Central memory CD8-positive, alpha-beta T cell (primary cell): ENCODE results near the gene PKHD1.

Source experiments
- ATAC-seq: fragments of 150-1000 bp; cut with Tn5 transposase; replicated peaks from 2 replicates; pipeline ENCODE4 v1.10.0; 2022; ENCODE audit warnings: mild to moderate bottlenecking, moderate FRiP score, moderate number of reproducible peaks; ENCODE audit not compliant: poor library complexity, severe bottlenecking; ENCODE audit errors: extremely low read depth
- DNase-seq, 2 donors: peaks; one replicate each; pipeline ENCODE4 v3.0.0; 2021; ENCODE audit warnings: low spot score in 2 of 2
- H3K27ac Mint-ChIP-seq: one replicate; pipeline ENCODE4 v1.8.0; 2022; ENCODE audit warnings: low read depth, mild to moderate bottlenecking, moderate library complexity, mixed read lengths
- H3K27me3 Mint-ChIP-seq: one replicate; pipeline ENCODE4 v1.8.0; 2022; ENCODE audit warnings: mixed read lengths
- H3K36me3 Mint-ChIP-seq: one replicate; pipeline ENCODE4 v1.8.0; 2022; ENCODE audit warnings: mild to moderate bottlenecking, moderate library complexity, mixed read lengths; ENCODE audit not compliant: insufficient read depth
- H3K4me1 Mint-ChIP-seq: one replicate; pipeline ENCODE4 v1.8.0; 2022; ENCODE audit warnings: mixed read lengths
- H3K4me3 Mint-ChIP-seq: one replicate; pipeline ENCODE4 v1.8.0; 2022; ENCODE audit warnings: mild to moderate bottlenecking, moderate library complexity, mixed read lengths
- H3K9me3 Mint-ChIP-seq: one replicate; pipeline ENCODE4 v1.8.0; 2022; ENCODE audit warnings: mixed read lengths

The PKHD1 gene

GRCh38 chr6:51813904-51814303 is 273.5 kb downstream of the PKHD1 start:
- ATAC-seq = no peak
- no peak overlapping the region for H3K4me3 Mint-ChIP-seq
- no peaks in the 10 kb centered on the region for H3K27me3 Mint-ChIP-seq
- peaks cover 5% of the 10 kb centered on the region for H3K9me3 Mint-ChIP-seq
- H3K36me3 Mint-ChIP-seq = no peaks in the 10 kb centered on the region
- H3K4me1 Mint-ChIP-seq = no peaks in the 10 kb centered on the region
- H3K27ac Mint-ChIP-seq = no peak overlapping the region
- no peak for DNase-seq

GRCh38 chr6:51812231-51812630 is 275.2 kb downstream of the PKHD1 start:
- no peaks in the 10 kb centered on the region for H3K4me1 Mint-ChIP-seq
- no peaks in the 10 kb centered on the region for H3K27me3 Mint-ChIP-seq
- no peaks in the 10 kb centered on the region for H3K36me3 Mint-ChIP-seq
- ATAC-seq (no peak), DNase-seq (no peak)
- H3K27ac Mint-ChIP-seq = no peak overlapping the region
- H3K9me3 Mint-ChIP-seq = no peaks in the 10 kb centered on the region
- no peak overlapping the region for H3K4me3 Mint-ChIP-seq

GRCh38 chr6:51805517-51805916 is 281.9 kb downstream of the PKHD1 start:
- Mint-ChIP-seq H3K36me3 (no peaks in the 10 kb centered on the region), H3K9me3 (peaks cover 13% of the 10 kb centered on the region), H3K27ac (no peak overlapping the region), H3K27me3 (no peaks in the 10 kb centered on the region), H3K4me1 (no peaks in the 10 kb centered on the region), H3K4me3 (no peak overlapping the region)
- no peak for DNase-seq
- no peak for ATAC-seq

- ATAC-seq (no peak), DNase-seq (no peak)
- Mint-ChIP-seq H3K4me3 (no peak overlapping the region), H3K36me3 (no peaks in the 10 kb centered on the region), H3K27ac (no peak overlapping the region), H3K9me3 (peaks cover 18% of the 10 kb centered on the region), H3K27me3 (no peaks in the 10 kb centered on the region), H3K4me1 (no peaks in the 10 kb centered on the region)
Observed at GRCh38 chr6:51800603-51801002, 286.8 kb downstream of the PKHD1 start.

GRCh38 chr6:51793393-51793792 is 294.0 kb downstream of the PKHD1 start:
- Mint-ChIP-seq H3K4me3 (no peak overlapping the region), H3K27me3 (no peaks in the 10 kb centered on the region), H3K9me3 (peaks cover 19% of the 10 kb centered on the region), H3K4me1 (no peaks in the 10 kb centered on the region), H3K27ac (no peak overlapping the region), H3K36me3 (no peaks in the 10 kb centered on the region)
- DNase-seq (no peak), ATAC-seq (no peak)

- H3K27me3 Mint-ChIP-seq = no peaks in the 10 kb centered on the region
- ATAC-seq (no peak), DNase-seq (no peak)
- no peaks in the 10 kb centered on the region for H3K4me1 Mint-ChIP-seq
- no peaks in the 10 kb centered on the region for H3K36me3 Mint-ChIP-seq
- no peak overlapping the region for H3K27ac Mint-ChIP-seq
- no peak overlapping the region for H3K4me3 Mint-ChIP-seq
- peaks cover 16% of the 10 kb centered on the region for H3K9me3 Mint-ChIP-seq
Observed at GRCh38 chr6:51792273-51793030, 295.0 kb downstream of the PKHD1 start.

- ATAC-seq = no peak
- no peak overlapping the region for H3K4me3 Mint-ChIP-seq
- no peaks in the 10 kb centered on the region for H3K27me3 Mint-ChIP-seq
- H3K9me3 Mint-ChIP-seq = peaks cover 16% of the 10 kb centered on the region
- no peak overlapping the region for H3K27ac Mint-ChIP-seq
- H3K36me3 Mint-ChIP-seq = no peaks in the 10 kb centered on the region
- no peaks in the 10 kb centered on the region for H3K4me1 Mint-ChIP-seq
- no peak for DNase-seq
Observed at GRCh38 chr6:51790946-51791345, 296.5 kb downstream of the PKHD1 start.

GRCh38 chr6:51788121-51788520 is 299.3 kb downstream of the PKHD1 start:
- no peaks in the 10 kb centered on the region for H3K36me3 Mint-ChIP-seq
- DNase-seq = no peak
- no peaks in the 10 kb centered on the region for H3K9me3 Mint-ChIP-seq
- H3K4me1 Mint-ChIP-seq = no peaks in the 10 kb centered on the region
- H3K27ac Mint-ChIP-seq = no peak overlapping the region
- no peak overlapping the region for H3K4me3 Mint-ChIP-seq
- no peaks in the 10 kb centered on the region for H3K27me3 Mint-ChIP-seq
- no peak for ATAC-seq

GRCh38 chr6:51778666-51779065 is 308.7 kb downstream of the PKHD1 start:
- H3K27me3 Mint-ChIP-seq = no peaks in the 10 kb centered on the region
- H3K4me1 Mint-ChIP-seq = no peaks in the 10 kb centered on the region
- no peaks in the 10 kb centered on the region for H3K9me3 Mint-ChIP-seq
- no peak for DNase-seq
- no peak overlapping the region for H3K27ac Mint-ChIP-seq
- no peak overlapping the region for H3K4me3 Mint-ChIP-seq
- ATAC-seq = no peak
- no peaks in the 10 kb centered on the region for H3K36me3 Mint-ChIP-seq

GRCh38 chr6:51777618-51778017 is 309.8 kb downstream of the PKHD1 start:
- H3K4me1 Mint-ChIP-seq = no peaks in the 10 kb centered on the region
- H3K9me3 Mint-ChIP-seq = no peaks in the 10 kb centered on the region
- no peaks in the 10 kb centered on the region for H3K27me3 Mint-ChIP-seq
- ATAC-seq (no peak), DNase-seq (no peak)
- no peaks in the 10 kb centered on the region for H3K36me3 Mint-ChIP-seq
- H3K4me3 Mint-ChIP-seq = no peak overlapping the region
- H3K27ac Mint-ChIP-seq = no peak overlapping the region

GRCh38 chr6:51775942-51776860 is 311.2 kb downstream of the PKHD1 start:
- H3K27ac Mint-ChIP-seq = no peak overlapping the region
- H3K4me3 Mint-ChIP-seq = no peak overlapping the region
- H3K27me3 Mint-ChIP-seq = no peaks in the 10 kb centered on the region
- ATAC-seq (no peak), DNase-seq (no peak)
- H3K9me3 Mint-ChIP-seq = no peaks in the 10 kb centered on the region
- no peaks in the 10 kb centered on the region for H3K36me3 Mint-ChIP-seq
- H3K4me1 Mint-ChIP-seq = no peaks in the 10 kb centered on the region

GRCh38 chr6:51768087-51768486 is 319.3 kb downstream of the PKHD1 start:
- Mint-ChIP-seq H3K36me3 (no peaks in the 10 kb centered on the region), H3K27ac (no peak overlapping the region), H3K27me3 (no peaks in the 10 kb centered on the region), H3K4me3 (no peak overlapping the region), H3K4me1 (no peaks in the 10 kb centered on the region), H3K9me3 (peaks cover 20% of the 10 kb centered on the region)
- DNase-seq = no peak
- ATAC-seq = no peak

- no peak for DNase-seq
- no peaks in the 10 kb centered on the region for H3K27me3 Mint-ChIP-seq
- no peaks in the 10 kb centered on the region for H3K4me1 Mint-ChIP-seq
- H3K4me3 Mint-ChIP-seq = no peak overlapping the region
- H3K9me3 Mint-ChIP-seq = peaks cover 29% of the 10 kb centered on the region
- no peak overlapping the region for H3K27ac Mint-ChIP-seq
- no peaks in the 10 kb centered on the region for H3K36me3 Mint-ChIP-seq
- no peak for ATAC-seq
Observed at GRCh38 chr6:51765230-51765629, 322.2 kb downstream of the PKHD1 start.
